A673 (cell line): ENCODE results near the gene FAM81A. TPM values are rescaled to one million over a fixed set of nuclear protein-coding genes. Genes with fewer than 3 reads are reported as not detected.

Source experiments
- BruUV-seq: library from RNA; stranded (reverse); fragments of 400-500 nt; replicated peaks from 2 replicates; lab custom pipeline; 2021; lab: Mats Ljungman, UMichigan
- CTCF ChIA-PET: fragments of 300-600 bp; sonication (Branson Sonifier 250); formaldehyde crosslinking; loops from one replicate; lab custom pipeline; 2022; ENCODE audit warnings: antibody characterized with exemption; lab: Charles Lee
- POLR2A ChIA-PET: fragments of 300-600 bp; sonication (Branson Sonifier 250); formaldehyde crosslinking; loops from one replicate; lab custom pipeline; 2022; ENCODE audit warnings: antibody characterized with exemption; ENCODE audit not compliant: low non-redundant PET; lab: Charles Lee
- DNase-seq: peaks from one replicate; pipeline ENCODE4 v3.0.0-alpha.2; 2015; ENCODE audit warnings: low spot score
- H3K27ac ChIP-seq: fragments of 200-600 bp; sonication (generic); 2 replicates; pipeline ENCODE4 v1.5.1; 2016; ENCODE audit warnings: mixed run types, low read depth, mild to moderate bottlenecking, mixed read lengths, antibody characterized with exemption, low read length; ENCODE audit not compliant: poor library complexity, severe bottlenecking
- H3K27me3 ChIP-seq: fragments of 200-600 bp; sonication (generic); replicated peaks from 2 replicates; pipeline ENCODE4 v1.6.1; 2017; ENCODE audit warnings: mixed run types, low read depth, mild to moderate bottlenecking, mixed read lengths, antibody characterized with exemption, low read length; ENCODE audit not compliant: insufficient read depth, poor library complexity
- H3K36me3 ChIP-seq: fragments of 200-600 bp; sonication (generic); 2 replicates; pipeline ENCODE4 v1.6.1; 2016; ENCODE audit warnings: mixed run types, mild to moderate bottlenecking, mixed read lengths, antibody characterized with exemption, low read length; ENCODE audit not compliant: insufficient read depth, poor library complexity, severe bottlenecking
- H3K4me1 ChIP-seq: fragments of 200-600 bp; sonication (generic); 2 replicates; pipeline ENCODE4 v1.6.1; 2017; ENCODE audit warnings: mixed run types, mild to moderate bottlenecking, mixed read lengths, antibody characterized with exemption, low read length; ENCODE audit not compliant: insufficient read depth, poor library complexity, severe bottlenecking
- H3K4me3 ChIP-seq: fragments of 200-600 bp; sonication (generic); 2 replicates; pipeline ENCODE4 v1.5.1; 2016; ENCODE audit warnings: low read depth, mixed run types, mild to moderate bottlenecking, mixed read lengths, low read length; ENCODE audit not compliant: poor library complexity, severe bottlenecking
- H3K9me3 ChIP-seq: fragments of 200-600 bp; sonication (generic); 2 replicates; pipeline ENCODE4 v1.6.1; 2016; ENCODE audit warnings: mixed run types, low read depth, mild to moderate bottlenecking, mixed read lengths, antibody characterized with exemption, low read length; ENCODE audit not compliant: poor library complexity, severe bottlenecking
- EZH2 ChIP-seq: fragments of 200-600 bp; sonication (generic); IDR thresholded peaks from 2 replicates; pipeline ENCODE4 v1.6.1; 2017; ENCODE audit warnings: borderline replicate concordance, low read depth, mild to moderate bottlenecking, mixed read lengths, antibody characterized with exemption, low read length; ENCODE audit not compliant: poor library complexity, severe bottlenecking
- intact Hi-C: fragments of 100-400 bp; cut with micrococcal nuclease; formaldehyde crosslinking; loops from one replicate; pipeline ENCODE4 v1.10.0; 2022; ENCODE audit not compliant: unreplicated experiment
- total RNA-seq: library from RNA; stranded (reverse); gene quantifications from 2 replicates; pipeline ENCODE4 v1.2.3, GENCODE V29; 2021
- TF ChIP-seq, protein P1 (sequence below): fragments of 300-800, 200-600 bp; sonication (generic); conservative IDR thresholded peaks from 2 replicates; pipeline ENCODE4 v1.5.1; 2017; ENCODE audit warnings: low read depth, mild to moderate bottlenecking, antibody characterized with exemption, low read length, moderate library complexity, mixed read lengths

FAM81A gene
- total RNA-seq, 1 experiment from 2014 or later = not detected

DNA sequence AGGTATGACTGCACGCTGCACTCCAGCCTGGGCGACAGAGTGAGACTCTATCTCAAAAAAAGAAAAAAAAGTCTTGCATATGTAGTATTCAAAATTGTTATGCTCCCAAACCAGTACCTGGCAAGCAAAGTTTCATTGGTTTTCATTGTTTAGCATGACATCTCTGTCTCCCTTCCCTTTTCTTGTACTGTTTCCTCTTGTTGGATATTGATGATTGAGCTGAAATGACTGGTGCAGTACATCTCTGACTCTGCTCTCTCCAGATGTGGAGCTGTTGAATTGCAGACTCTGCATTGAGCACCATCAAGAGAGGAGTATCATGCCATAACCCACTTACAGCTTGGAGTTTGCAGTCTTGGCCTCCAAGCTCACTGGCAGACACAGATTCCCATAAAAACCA lies 77.2 kb downstream of the FAM81A start:
- BruUV-seq = no TSS peak
- POLR2A ChIA-PET = no interaction called here

DNA sequence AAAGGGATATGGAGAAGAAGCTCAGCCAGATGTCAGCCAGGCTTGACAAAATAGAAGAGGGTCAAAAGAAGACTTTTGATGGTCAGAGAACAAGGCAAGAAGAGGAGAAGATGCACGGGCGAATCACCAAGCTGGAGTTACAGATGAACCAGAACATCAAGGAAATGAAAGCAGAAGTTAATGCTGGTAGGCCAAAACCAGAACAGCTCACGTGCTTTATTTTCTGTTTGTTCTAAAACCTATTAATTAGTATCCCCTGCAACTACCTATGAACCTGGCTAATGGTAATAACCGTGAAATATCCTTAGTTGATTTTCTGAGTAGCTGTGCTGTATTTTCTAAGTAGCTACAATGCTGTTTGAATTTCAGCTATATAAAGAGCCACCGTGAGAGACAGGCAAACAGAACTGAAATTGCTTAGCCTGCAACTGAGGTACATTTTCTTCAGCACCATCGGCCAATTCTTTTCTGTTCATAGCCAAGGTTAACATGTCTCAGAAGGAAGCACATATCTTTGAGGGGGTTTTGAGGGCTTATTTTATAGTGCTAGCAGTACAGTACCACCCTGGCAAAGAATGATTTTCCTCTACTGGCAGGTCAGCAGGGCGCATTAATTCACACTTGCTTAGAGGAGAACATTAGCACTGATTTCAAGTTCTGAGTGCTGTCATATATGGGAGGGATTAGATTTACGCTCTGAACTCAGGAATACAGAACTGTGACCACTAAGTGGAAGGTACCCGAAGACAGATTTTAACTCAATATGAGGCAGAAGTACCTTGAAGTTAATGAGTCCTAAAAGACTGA lies 78.9 kb downstream of the FAM81A start:
- intact Hi-C loops = no loop called here
- Histone ChIP-seq H3K9me3 (no peaks in the 10 kb centered on the region), H3K36me3 (no peaks in the 10 kb centered on the region), H3K27me3 (no peaks in the 10 kb centered on the region), H3K27ac (no peak overlapping the region), H3K4me1 (no peaks in the 10 kb centered on the region), H3K4me3 (no peak overlapping the region)
- no peak for DNase-seq
- no TSS peak for BruUV-seq
- CTCF ChIA-PET = interaction anchor here (0.7 kb wide), 1 partner anchor 12 kb away, joined by 3 read pairs; no protein-coding TSS in a partner anchor
- TF ChIP-seq, protein P1, sequence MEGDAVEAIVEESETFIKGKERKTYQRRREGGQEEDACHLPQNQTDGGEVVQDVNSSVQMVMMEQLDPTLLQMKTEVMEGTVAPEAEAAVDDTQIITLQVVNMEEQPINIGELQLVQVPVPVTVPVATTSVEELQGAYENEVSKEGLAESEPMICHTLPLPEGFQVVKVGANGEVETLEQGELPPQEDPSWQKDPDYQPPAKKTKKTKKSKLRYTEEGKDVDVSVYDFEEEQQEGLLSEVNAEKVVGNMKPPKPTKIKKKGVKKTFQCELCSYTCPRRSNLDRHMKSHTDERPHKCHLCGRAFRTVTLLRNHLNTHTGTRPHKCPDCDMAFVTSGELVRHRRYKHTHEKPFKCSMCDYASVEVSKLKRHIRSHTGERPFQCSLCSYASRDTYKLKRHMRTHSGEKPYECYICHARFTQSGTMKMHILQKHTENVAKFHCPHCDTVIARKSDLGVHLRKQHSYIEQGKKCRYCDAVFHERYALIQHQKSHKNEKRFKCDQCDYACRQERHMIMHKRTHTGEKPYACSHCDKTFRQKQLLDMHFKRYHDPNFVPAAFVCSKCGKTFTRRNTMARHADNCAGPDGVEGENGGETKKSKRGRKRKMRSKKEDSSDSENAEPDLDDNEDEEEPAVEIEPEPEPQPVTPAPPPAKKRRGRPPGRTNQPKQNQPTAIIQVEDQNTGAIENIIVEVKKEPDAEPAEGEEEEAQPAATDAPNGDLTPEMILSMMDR = no peak
- no peak for TF ChIP-seq EZH2
- POLR2A ChIA-PET = no interaction called here

More for the DNA sequence above, 77.2 kb downstream of the FAM81A start:
- H3K9me3 ChIP-seq = no peaks in the 10 kb centered on the region
- H3K27ac ChIP-seq = no peak overlapping the region
- no peaks in the 10 kb centered on the region for H3K36me3 ChIP-seq
- no peaks in the 10 kb centered on the region for H3K4me1 ChIP-seq
- no peak overlapping the region for H3K4me3 ChIP-seq
- H3K27me3 ChIP-seq = no peaks in the 10 kb centered on the region
- TF ChIP-seq, protein P1 = no peak
- TF ChIP-seq EZH2 = no peak
- CTCF ChIA-PET = no interaction called here
- DNase-seq = no peak
- intact Hi-C loops = no loop called here

DNA sequence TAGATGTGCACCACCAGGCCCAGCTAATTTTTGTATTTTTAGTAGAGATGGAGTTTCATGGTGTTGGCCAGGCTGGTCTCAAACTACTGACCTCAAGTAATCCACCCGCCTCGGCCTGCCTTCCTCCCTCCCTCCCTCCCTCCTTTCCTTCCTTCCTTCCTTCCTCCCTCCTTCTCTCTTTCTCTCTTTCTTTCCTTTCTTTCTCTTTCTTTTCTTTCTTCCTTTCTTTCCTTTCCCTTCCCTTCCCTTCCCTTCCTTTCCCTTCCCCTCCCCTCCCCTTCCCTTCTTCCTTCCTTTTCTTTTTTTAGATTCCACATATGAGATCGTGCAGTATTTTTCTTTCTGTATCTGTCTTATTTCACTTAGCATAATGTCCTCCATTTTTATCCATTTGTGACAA lies 81.3 kb downstream of the FAM81A start:
- H3K27me3 ChIP-seq = no peaks in the 10 kb centered on the region
- TF ChIP-seq, protein P1 = no peak
- no peak for TF ChIP-seq EZH2
- no peaks in the 10 kb centered on the region for H3K36me3 ChIP-seq
- no peak overlapping the region for H3K4me3 ChIP-seq
- no peak overlapping the region for H3K27ac ChIP-seq
- DNase-seq = no peak
- H3K4me1 ChIP-seq = no peaks in the 10 kb centered on the region
- intact Hi-C loops = no loop called here
- CTCF ChIA-PET = no interaction called here
- H3K9me3 ChIP-seq = no peaks in the 10 kb centered on the region
- BruUV-seq = no TSS peak
- POLR2A ChIA-PET = no interaction called here
